ENCODE measurements around the gene BHLHA15.
A peak's percentile ranks its signal among the peaks of the same experiment; 100 is the strongest.

The BHLHA15 gene

DNA sequence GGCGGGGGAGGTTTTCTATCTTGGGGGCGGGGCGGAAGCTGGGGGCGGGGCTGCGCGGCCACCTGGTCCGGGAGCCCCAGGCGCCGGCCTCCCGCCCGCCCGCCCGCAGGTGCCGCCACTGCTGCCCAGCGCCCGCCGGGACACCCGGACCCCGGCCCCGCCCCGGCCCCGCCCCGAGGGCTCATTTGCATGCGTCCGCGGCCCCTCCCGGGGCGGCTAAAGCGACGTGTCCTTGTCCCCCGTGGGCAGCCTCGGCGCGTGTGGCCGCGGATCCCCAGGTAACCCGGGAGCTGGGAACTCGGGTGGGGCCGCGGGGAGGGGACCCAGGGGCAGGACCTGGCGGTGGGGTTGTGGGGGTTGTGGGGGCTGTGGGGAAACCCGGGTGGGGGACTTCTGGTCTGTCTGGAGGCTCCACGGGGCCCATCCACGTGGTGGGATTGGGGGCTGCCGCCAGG lies at the start of gene BHLHA15:
Gene BHLHA15 (plus strand): TSS at position 219 of the 455 bp plus-strand sequence. CDS start 871 bp downstream, outside the sequence.
- peak; percentile 66 for DNase-seq (ENCODE audit: low spot score)

DNA sequence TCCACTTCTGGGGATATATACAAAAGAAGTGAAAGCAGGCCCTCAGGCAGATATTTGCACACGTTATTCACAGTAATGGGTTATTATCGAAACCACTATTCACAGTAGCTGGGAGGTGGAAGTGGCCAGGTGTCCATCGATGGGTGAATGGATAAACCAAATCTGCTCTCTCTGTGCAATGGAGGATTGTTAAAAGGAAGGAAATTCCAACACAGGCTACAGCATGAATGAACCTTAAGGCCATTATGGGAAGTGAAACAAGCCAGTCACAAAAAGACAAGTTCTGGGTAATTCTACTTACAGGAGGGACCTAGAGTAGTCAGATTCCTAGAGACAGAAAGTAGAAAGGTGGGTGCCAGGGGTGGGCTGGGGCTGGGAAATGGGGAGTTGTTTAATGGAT lies 48.5 kb upstream of the BHLHA15 start:
- no peak for DNase-seq (ENCODE audit: low spot score)

- no peak for DNase-seq (ENCODE audit: low spot score)
These were observed 48.0 kb upstream of the BHLHA15 start for GRCh38 chr7:98163269-98163668.

- peak; percentile 46 for DNase-seq (ENCODE audit: low spot score)
These were observed 47.3 kb upstream of the BHLHA15 start for GRCh38 chr7:98163704-98164494.

- peak; percentile 42 for DNase-seq (ENCODE audit: low spot score)
These were observed 45.2 kb upstream of the BHLHA15 start for GRCh38 chr7:98165827-98166667.

DNA sequence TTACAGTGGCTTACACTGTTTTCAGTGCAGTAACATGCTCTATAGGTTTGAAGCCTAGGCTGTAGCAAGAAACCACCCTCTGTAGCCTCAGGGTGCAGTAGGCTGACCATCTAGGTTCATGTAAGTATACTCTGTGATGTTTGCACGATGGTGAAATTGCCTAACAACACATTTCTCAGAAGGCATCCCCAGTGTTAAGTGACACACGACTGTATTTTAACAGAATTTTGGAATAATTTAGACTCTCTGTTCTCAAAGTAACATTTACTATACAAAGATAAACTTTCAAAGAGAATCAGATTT lies 44.6 kb upstream of the BHLHA15 start:
- no peak for DNase-seq (ENCODE audit: low spot score)

DNA sequence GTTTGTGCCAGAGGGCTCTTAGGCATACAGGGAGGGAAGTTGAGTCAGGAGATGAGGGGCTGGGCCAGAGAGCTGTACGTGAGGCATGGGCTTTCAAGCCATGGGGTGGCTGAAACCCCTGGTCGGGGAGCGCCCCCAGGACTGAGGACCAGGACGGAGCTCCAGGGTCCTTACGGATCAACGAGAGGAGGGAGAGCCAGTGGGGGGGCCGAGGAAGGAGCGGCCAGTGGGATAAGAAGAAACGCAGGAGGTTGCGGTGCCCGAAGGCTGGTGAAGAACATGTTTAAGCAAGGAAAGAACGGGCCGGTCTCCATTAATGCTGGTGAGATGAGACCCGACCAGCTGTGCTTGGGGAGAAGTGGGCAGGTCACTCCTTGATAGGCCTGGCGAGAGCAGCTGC lies 43.6 kb upstream of the BHLHA15 start:
- no peak for DNase-seq (ENCODE audit: low spot score)

GRCh38 chr7:98168181-98168903 lies 42.9 kb upstream of the BHLHA15 start:
- peak; percentile 85 for DNase-seq (ENCODE audit: low spot score)

DNA sequence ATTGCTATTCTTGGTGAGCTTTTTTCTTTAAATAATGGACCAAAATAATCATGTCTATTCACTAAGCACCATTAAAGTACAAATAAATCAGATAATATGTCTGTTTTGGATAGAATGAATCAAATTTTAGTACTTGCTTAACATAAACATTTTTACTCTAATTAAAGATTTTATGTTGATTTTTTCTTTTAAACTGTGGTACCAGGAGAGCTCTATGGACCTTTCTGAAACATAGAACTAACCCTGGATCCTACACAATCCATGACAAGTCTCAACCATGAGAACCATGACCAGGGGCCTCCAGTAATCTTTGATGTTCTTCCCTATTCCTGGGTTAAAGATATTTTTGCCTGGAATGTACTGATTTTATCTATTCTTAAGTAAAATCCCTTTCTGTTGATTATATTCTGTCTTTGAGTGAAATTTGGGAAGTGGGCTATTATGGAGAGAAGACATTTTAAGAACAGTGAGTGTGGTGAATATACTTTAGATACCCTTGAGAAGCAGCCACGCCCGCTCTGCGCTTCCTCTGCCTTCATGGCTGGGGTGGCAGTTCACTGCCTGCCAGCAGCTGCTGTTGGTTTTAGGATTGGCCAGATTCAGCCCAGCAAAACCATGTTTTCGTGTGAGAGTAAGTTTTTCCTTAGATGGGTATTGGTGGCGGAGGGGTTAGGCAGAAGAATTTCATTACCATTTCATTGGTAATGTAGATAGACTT lies 42.2 kb upstream of the BHLHA15 start:
- no peak for DNase-seq (ENCODE audit: low spot score)

GRCh38 chr7:98170966-98171365 lies 40.3 kb upstream of the BHLHA15 start:
- DNase-seq (ENCODE audit: low spot score) = no peak

GRCh38 chr7:98171449-98171848 lies 39.8 kb upstream of the BHLHA15 start:
- no peak for DNase-seq (ENCODE audit: low spot score)

- DNase-seq (ENCODE audit: low spot score) = no peak
These were observed 36.6 kb upstream of the BHLHA15 start for GRCh38 chr7:98174334-98175259.

- no peak for DNase-seq (ENCODE audit: low spot score)
These were observed 35.8 kb upstream of the BHLHA15 start for GRCh38 chr7:98175260-98175940.

DNA sequence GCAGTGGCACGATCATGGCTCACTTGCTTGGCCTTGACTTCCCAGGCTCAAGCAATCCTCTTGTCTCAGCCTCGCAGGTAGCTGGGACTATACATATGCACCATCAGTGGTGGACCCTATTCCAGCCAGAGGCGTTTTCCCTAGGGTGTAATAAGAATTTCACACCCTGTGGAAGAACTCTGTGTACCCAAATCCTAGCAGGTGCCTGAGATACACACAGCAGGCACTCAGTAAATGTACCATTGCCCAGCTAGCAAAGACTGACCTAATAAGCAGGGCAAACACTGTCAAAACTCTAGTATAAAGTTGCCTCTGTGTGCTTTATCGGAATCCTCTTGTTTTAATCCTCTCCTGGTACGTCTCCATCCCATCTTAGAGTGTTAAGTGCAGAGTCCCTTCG lies 33.7 kb upstream of the BHLHA15 start:
- no peak for DNase-seq (ENCODE audit: low spot score)

DNA sequence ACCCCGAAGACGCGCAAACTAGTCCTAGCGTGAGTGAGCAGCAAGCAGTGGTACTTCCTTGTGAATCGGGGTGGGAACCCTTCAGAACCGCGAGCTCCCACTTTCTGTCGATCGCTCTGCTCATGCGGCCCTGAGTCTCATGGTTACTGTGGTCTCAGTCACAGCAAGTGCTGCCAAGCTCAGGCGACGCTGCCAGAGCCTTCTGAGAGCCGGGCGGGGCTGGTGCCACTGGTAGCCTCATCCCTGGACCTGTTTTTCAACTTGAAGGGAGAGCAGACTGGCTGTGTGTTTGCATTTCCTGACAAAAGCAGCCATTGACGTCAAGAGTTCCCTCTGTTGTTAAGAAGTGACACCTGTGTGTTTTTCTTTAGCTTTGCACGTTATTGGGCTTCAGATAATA lies 32.9 kb upstream of the BHLHA15 start:
- DNase-seq (ENCODE audit: low spot score) = no peak

DNA sequence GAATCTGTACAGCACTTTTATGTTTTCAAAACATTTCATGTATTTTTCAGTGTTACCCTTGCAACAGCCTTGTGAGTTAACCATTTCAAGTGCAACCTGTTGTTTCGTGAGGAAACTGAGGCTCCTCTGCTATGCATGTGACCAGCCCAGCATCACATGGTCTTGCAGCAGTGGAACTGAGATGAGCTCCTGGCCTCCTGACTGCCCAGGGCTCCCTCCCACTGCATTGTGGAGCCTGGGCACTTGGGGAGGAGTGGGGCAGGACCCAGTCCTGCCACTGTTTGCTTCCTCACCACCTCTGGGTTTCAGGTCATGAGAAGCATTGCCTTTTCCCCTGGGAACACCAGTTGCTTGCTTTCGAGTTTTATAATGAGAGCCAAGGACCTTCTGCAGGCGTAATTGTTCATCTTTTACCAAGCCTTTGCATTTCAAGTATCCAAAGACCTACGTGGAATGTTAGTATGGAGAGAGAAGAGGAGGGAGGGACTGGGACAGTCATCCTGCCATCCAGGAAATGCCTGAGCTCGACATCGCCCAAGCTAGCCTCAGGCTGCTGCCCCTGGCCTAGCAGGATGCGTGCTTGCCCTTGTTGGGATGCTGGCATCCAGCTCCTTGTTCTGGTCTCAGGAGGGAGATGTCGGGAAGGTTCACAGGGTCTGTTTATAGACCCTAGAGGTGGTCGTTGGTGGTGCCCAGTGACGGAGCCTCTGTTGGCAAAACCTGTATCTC lies 32.3 kb upstream of the BHLHA15 start:
- DNase-seq (ENCODE audit: low spot score) = no peak

DNA sequence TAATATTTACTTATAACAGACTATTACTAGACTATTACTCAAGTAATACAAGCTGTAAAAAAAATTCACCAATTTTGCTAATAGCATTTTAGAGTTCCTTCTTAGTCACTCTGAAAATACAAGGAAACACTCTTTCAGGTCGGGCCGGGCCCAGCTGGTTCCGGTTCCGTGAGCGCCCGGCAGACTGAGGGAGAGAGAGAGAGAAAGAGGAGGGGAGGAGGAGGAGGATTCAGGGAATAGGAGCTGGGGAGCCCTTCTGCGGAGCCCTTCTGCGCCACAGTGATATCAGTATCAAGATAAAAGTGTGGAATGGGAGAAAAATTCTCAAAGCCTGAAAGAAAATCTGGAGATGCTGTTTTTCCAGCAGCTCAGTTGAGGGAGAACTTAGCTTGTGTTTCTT lies 30.5 kb upstream of the BHLHA15 start:
- no peak for DNase-seq (ENCODE audit: low spot score)

DNA sequence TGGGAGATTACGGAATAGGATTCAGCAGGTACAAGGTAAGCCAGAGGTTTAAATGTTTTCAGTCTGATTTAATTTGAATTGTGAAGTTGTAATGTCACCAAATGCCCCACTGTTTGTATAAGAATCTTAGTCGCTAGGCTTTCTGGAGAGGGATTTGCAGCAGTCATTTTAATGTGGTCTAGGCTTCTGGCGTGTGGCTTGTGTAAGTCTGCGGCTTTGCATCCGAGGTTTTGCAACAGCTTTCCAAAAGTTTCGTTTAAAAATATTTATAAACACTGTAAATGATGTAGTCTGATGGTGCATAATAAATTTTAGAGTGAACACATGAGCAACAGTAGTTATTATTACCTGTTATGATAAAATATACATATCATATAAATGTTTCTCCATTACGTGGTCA lies 26.1 kb upstream of the BHLHA15 start:
- DNase-seq (ENCODE audit: low spot score) = no peak

DNA sequence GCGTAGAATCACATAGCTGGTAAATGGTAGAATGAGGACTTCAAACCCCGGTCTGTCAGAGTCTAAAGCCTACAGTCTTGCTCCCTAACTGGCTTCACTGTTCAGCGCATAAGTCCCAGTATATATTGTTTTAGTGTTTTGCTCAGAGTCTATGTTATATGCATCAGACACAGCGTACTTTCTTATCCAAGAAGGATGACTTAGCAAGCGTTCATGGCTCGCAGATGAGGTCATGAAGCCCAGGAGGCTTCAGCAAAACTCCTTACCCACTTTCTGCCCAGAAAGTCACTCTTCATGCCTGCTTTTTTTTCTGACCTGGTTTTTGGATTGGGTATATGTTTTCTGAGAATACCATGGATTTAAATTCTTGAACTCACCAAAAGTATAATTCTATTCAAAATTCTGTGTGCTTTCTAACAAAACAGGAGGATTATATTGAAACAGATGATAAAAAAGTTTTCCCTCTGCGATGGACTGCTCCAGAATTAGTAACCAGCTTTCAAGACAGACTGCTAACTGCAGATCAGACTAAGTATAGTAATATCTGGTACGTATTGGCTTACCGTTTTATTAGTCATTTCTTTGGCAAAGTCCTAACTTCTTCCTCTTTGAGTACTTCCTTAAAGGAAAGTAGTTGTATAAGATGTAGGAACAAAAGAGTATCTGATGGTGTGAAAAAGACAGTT lies 24.6 kb upstream of the BHLHA15 start:
- DNase-seq (ENCODE audit: low spot score) = no peak

Data from AG08396 (cell line).